ENCODE results near the gene GRAMD2B. TPM values are rescaled to one million over a fixed set of nuclear protein-coding genes. Genes with fewer than 3 reads are reported as not detected.

GRAMD2B gene
- total RNA-seq, 1 experiment from 2014 or later: 6.7 TPM

GRCh38 chr5:126462239-126463014 is 39.2 kb downstream of the GRAMD2B start:
- H4K91ac ChIP-seq (ENCODE audit: insufficient read length, low read depth, low read length): no peak overlapping the region
- no peaks in the 10 kb centered on the region for H3K27me3 ChIP-seq (ENCODE audit: insufficient read depth, low read length)
- no peak overlapping the region for H3K18ac ChIP-seq (ENCODE audit: insufficient read length, low read depth, low read length)
- no peak for DNase-seq
- H2BK5ac ChIP-seq (ENCODE audit: insufficient read length, low read length): no peak overlapping the region
- H3K4me2 ChIP-seq (ENCODE audit: insufficient read depth, insufficient read length, low read length): no peak overlapping the region
- TF ChIP-seq CTCF (conservative IDR thresholded peaks at IDR 0.05): no peak
- H2BK15ac ChIP-seq (ENCODE audit: low read depth, low read length): no peak overlapping the region
- no peak overlapping the region for H4K8ac ChIP-seq (replicated peaks; ENCODE audit: insufficient read length, low read depth, low read length)
- H3K27ac ChIP-seq (ENCODE audit: insufficient read length, low read depth, low read length): no peak overlapping the region
- H4K20me1 ChIP-seq (ENCODE audit: control insufficient read depth, insufficient read depth, insufficient read length): no peaks in the 10 kb centered on the region
- H3K9ac ChIP-seq (ENCODE audit: extremely low read depth, insufficient read length, low read length): no peak overlapping the region
- Mint-ChIP-seq H3K27ac (no peak overlapping the region), H3K27me3 (ENCODE audit: low read depth) (peaks cover 20% of the 10 kb centered on the region), H3K9me3 (no peaks in the 10 kb centered on the region), H3K36me3 (ENCODE audit: insufficient read depth in 1 of 3, low read depth in 3 of 3) (peaks cover 3 to 10% (median 8%) of the 10 kb centered on the region in 3 experiments; a peak in 5 of 7 replicates), H3K4me1 (peaks cover 13 to 19% of the 10 kb centered on the region in 2 experiments), H3K4me3 (no peak overlapping the region)
- WGBS (ENCODE audit: extremely low coverage, insufficient read length, low lambda C conversion rate): no CpG with 5 or more reads among the region's 8 CpGs
- no peaks in the 10 kb centered on the region for H3K23me2 ChIP-seq (ENCODE audit: insufficient read length, low read depth, low read length, poor library complexity, severe bottlenecking)
- H3K4ac ChIP-seq (ENCODE audit: low read depth, low read length): no peak overlapping the region
- no peak overlapping the region for H2BK12ac ChIP-seq (ENCODE audit: insufficient read length, low read depth, low read length)
- H2AFZ ChIP-seq (ENCODE audit: low read length): no peak overlapping the region
- H3K56ac ChIP-seq (ENCODE audit: insufficient read length, low read depth, low read length): no peak overlapping the region
- no peak overlapping the region for H3K23ac ChIP-seq (ENCODE audit: insufficient read length, low read depth, low read length)
- no peaks in the 10 kb centered on the region for H3K79me2 ChIP-seq (ENCODE audit: insufficient read depth, low read length)
- no peak overlapping the region for H2BK20ac ChIP-seq (ENCODE audit: low read depth, low read length, poor library complexity, severe bottlenecking)
- no peaks in the 10 kb centered on the region for H3K4me1 ChIP-seq (ENCODE audit: insufficient read depth, low read length)
- no peak overlapping the region for H4K5ac ChIP-seq (ENCODE audit: insufficient read length, low read depth, low read length)
- H2AK5ac ChIP-seq (ENCODE audit: insufficient read length, low read length): no peak overlapping the region
- H3K9me3 ChIP-seq (ENCODE audit: control insufficient read depth, low read depth, low read length): no peaks in the 10 kb centered on the region
- no peaks in the 10 kb centered on the region for H3K79me1 ChIP-seq (ENCODE audit: insufficient read depth, low read depth, low read length, poor library complexity, severe bottlenecking)
- H3T11ph ChIP-seq (ENCODE audit: low read length): no peak overlapping the region
- no peak overlapping the region for H2BK120ac ChIP-seq (ENCODE audit: low read depth, low read length, poor library complexity, severe bottlenecking)
- H3K14ac ChIP-seq (ENCODE audit: insufficient read depth, low read length): no peak overlapping the region
